Colon (tissue), 2 donors: ENCODE results near the gene LRTM1.

ENCODE experiments used
- FAIRE-seq: peaks from 2 replicates; lab custom pipeline; 2012; peaks lifted over from hg19 to GRCh38; lab: Jason Lieb, UNC
- donor health status: control.
- donor health status: control.

LRTM1 gene

GRCh38 chr3:54928046-54928770 lies at the start of gene LRTM1:
LRTM1 (minus strand) TSS chr3:54928059; CDS start chr3:54927911, 148 bp downstream.
- no peak for FAIRE-seq

GRCh38 chr3:54977439-54977838 lies 49.6 kb upstream of the LRTM1 start:
- FAIRE-seq: no peak

- FAIRE-seq: no peak
Observed at GRCh38 chr3:54970895-54971294, 43.0 kb upstream of the LRTM1 start.

- no peak for FAIRE-seq
Observed at GRCh38 chr3:54969652-54970051, 41.8 kb upstream of the LRTM1 start.

- FAIRE-seq: no peak
Observed at GRCh38 chr3:54968546-54969172, 40.8 kb upstream of the LRTM1 start.

- no peak for FAIRE-seq
Observed at GRCh38 chr3:54967731-54968161, 39.9 kb upstream of the LRTM1 start.

GRCh38 chr3:54966979-54967378 lies 39.1 kb upstream of the LRTM1 start:
- no peak for FAIRE-seq

- FAIRE-seq: no peak
Observed at GRCh38 chr3:54965746-54966145, 37.9 kb upstream of the LRTM1 start.

- FAIRE-seq: no peak
Observed at GRCh38 chr3:54964081-54964480, 36.2 kb upstream of the LRTM1 start.

GRCh38 chr3:54963641-54964040 lies 35.8 kb upstream of the LRTM1 start:
- FAIRE-seq: no peak

GRCh38 chr3:54962200-54962599 lies 34.3 kb upstream of the LRTM1 start:
- FAIRE-seq: no peak

GRCh38 chr3:54960701-54961100 lies 32.8 kb upstream of the LRTM1 start:
- no peak for FAIRE-seq

GRCh38 chr3:54960082-54960481 lies 32.2 kb upstream of the LRTM1 start:
- no peak for FAIRE-seq

- no peak for FAIRE-seq
Observed at GRCh38 chr3:54957711-54958110, 29.9 kb upstream of the LRTM1 start.

- FAIRE-seq: no peak
Observed at GRCh38 chr3:54955941-54956340, 28.1 kb upstream of the LRTM1 start.

- no peak for FAIRE-seq
Observed at GRCh38 chr3:54955496-54955895, 27.6 kb upstream of the LRTM1 start.

GRCh38 chr3:54954521-54954920 lies 26.7 kb upstream of the LRTM1 start:
- no peak for FAIRE-seq

- no peak for FAIRE-seq
Observed at GRCh38 chr3:54954022-54954421, 26.2 kb upstream of the LRTM1 start.

GRCh38 chr3:54951405-54951804 lies 23.5 kb upstream of the LRTM1 start:
- no peak for FAIRE-seq

- no peak for FAIRE-seq
Observed at GRCh38 chr3:54950391-54951003, 22.6 kb upstream of the LRTM1 start.

GRCh38 chr3:54949491-54950044 lies 21.7 kb upstream of the LRTM1 start:
- no peak for FAIRE-seq

- FAIRE-seq: no peak
Observed at GRCh38 chr3:54941690-54942362, 14.0 kb upstream of the LRTM1 start.

GRCh38 chr3:54940971-54941370 lies 13.1 kb upstream of the LRTM1 start:
- FAIRE-seq: no peak
